Testis (tissue), 2 donors: ENCODE measurements around the gene OPA3.

ENCODE experiments used
- CTCF ChIP-seq, 3 experiments: fragments of 450-650 bp in 2 of 3; fragments of 200-600 bp in 1 of 3; sonication (generic) in 1 of 3; IDR thresholded peaks; one replicate each; pipeline ENCODE4 v1.5.1; 2016 to 2019; ENCODE audit warnings: antibody characterized with exemption in 3 of 3, mild to moderate bottlenecking in 2 of 3, moderate library complexity in 1 of 3
- POLR2A ChIP-seq: fragments of 450-650 bp; IDR thresholded peaks from one replicate; pipeline ENCODE4 v1.6.1; 2017; ENCODE audit warnings: antibody characterized with exemption, mild to moderate bottlenecking, moderate library complexity

GRCh38 chr19:45623984-45624383 lies 39.4 kb upstream of the OPA3 start:
- TF ChIP-seq POLR2A: no peak
- TF ChIP-seq CTCF (IDR thresholded peaks at IDR 0.05): no peak
